HPDE6-E6E7 (cell line): ENCODE data around the gene ZMIZ1.
A peak's percentile ranks its signal among the peaks of the same experiment; 100 is the strongest.

Experiments used
- DNase-seq: peaks from one replicate; pipeline ENCODE4 v3.0.0; 2011; ENCODE audit warnings: missing footprints; ENCODE audit errors: extremely low spot score

The ZMIZ1 gene, protein sequence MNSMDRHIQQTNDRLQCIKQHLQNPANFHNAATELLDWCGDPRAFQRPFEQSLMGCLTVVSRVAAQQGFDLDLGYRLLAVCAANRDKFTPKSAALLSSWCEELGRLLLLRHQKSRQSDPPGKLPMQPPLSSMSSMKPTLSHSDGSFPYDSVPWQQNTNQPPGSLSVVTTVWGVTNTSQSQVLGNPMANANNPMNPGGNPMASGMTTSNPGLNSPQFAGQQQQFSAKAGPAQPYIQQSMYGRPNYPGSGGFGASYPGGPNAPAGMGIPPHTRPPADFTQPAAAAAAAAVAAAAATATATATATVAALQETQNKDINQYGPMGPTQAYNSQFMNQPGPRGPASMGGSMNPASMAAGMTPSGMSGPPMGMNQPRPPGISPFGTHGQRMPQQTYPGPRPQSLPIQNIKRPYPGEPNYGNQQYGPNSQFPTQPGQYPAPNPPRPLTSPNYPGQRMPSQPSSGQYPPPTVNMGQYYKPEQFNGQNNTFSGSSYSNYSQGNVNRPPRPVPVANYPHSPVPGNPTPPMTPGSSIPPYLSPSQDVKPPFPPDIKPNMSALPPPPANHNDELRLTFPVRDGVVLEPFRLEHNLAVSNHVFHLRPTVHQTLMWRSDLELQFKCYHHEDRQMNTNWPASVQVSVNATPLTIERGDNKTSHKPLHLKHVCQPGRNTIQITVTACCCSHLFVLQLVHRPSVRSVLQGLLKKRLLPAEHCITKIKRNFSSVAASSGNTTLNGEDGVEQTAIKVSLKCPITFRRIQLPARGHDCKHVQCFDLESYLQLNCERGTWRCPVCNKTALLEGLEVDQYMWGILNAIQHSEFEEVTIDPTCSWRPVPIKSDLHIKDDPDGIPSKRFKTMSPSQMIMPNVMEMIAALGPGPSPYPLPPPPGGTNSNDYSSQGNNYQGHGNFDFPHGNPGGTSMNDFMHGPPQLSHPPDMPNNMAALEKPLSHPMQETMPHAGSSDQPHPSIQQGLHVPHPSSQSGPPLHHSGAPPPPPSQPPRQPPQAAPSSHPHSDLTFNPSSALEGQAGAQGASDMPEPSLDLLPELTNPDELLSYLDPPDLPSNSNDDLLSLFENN

DNA sequence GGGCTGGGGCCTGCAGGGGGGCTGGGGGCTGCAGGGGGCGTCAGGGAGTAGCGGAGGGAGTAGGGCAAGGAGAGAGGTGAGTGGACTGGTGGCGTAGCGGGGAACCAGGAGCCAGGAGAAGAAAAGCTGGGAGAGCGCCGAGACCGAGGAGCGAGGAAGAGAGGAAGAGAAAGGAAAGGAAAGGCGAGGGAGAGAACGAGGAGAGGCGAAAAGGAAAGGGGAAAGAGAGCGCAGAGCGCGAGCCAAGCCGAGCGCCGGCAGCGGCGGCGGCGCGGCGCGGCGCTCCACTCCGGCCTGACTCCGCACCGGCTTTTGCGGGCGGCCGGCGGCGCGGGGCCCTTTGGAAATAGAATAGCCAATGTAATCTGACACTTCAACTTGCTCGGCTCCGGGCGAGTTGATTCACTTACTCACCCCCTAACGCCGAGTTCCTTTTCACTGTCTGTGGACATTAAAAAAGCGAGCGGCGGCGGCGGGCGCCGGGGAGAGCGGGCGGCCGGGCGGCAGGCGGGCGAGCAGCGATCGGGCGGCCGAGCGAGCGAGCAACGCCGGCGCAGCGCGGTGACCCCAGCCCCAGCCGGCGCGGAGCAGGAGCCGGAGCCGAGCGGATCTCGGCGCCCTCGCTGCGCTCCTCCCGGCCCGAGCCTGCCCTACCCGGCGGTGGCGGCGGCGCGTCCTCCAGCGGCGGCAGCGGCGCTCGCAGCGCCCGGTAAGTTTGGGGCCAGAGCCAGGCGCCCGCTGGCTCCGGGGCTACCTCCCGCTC is at the start of gene ZMIZ1:
Gene ZMIZ1, plus strand, starts transcription at position 405 of the 763 bp plus-strand sequence. CDS start 132,667 bp downstream, outside the sequence.
- DNase-seq, result peak; percentile 86

DNA sequence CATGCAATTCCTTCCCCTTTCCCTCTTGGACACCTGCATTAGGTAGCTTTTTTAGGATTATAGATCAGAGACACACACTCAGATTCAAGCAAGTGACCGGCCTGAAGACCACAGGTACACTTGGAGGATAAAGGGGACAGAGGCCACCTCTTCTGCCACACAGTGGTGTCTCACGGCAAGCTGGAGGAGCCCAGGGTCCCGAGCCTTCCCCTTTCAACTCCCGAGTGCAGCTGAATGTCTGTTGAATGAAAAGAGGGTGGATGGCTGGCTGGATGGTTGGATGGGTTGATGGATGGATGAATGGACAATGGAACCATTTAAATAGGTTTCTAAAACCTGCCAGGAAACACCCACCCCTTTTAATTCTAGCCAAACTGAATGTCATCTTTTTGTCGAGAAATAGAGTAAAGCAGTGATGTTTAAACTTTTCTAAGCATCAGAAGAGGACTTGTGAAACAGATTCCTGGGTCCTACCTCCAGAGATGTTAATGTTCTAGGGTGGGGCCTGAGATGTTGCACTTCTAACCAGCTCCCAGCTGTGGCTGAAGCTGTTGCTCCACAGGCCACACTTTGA is 49.2 kb upstream of the ZMIZ1 start:
- DNase-seq, result no peak

DNA sequence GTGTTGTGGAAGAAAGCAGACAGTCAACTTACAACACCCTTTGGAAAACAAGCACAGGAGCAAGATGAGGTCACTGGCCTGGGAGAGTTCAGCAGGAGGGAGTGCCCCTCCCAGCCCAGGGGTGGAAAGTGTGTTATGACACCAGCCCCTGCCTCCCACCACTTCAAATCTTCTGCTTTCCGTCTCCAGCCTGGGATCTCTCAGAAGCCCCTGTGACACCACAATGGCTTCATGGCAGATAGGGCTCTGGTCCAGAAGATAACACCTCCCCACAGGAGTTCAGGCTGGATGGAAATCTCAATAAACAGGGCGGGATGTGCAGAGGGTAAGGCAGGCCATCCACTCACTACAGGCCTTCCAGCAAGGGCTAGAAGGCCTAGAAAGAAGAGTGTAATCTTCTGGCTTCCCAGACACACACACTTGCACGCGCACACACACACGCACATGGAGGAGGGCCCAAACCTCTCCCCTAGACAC is 48.7 kb upstream of the ZMIZ1 start:
- no peak for DNase-seq

DNA sequence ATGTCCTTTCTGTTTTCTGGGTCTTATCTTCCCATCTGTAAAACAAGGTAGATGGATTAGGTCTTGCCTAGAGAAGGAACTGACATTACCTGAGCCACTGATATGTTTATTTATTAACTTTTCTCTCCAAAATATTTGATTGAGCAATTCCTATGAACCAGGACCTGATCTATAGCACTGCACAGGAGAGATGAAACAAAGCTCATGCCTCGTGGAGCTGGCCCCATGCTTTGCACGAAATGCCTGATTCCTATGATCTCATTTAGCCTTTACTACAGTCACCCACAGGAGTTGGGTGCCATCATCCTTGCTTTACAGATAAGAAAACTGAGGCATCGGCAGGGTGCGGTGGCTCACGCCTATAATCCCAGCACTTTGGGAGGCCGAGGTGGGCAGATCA is 48.2 kb upstream of the ZMIZ1 start:
- DNase-seq, result no peak

DNA sequence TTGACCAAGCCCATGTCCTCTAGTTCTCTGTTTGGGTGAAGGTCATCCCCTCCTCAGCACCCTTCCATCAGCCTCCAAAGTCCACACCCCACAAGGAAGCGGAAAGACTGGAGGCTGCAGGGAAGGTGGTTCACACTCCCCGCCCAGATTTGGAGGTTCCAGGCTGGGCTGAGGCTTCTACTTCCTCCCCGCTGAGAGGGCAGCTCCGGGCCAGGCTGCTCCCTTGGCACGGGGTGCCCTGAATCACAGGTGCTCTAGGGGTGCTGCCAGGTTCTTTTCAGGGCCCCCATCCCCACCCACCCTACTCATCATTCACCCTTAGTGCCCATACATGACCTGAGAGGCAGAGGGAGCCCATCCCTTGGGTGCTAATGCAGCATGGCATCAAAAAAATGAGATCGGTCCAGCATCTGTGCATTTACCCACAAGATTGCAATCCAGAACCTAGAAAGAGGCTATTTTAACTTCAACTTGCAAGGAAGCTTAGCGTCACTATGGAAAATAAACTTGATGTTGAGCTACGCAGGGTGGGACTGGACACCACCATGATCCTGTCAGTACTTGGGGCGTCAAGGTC is 47.3 kb upstream of the ZMIZ1 start:
- DNase-seq, result no peak

DNA sequence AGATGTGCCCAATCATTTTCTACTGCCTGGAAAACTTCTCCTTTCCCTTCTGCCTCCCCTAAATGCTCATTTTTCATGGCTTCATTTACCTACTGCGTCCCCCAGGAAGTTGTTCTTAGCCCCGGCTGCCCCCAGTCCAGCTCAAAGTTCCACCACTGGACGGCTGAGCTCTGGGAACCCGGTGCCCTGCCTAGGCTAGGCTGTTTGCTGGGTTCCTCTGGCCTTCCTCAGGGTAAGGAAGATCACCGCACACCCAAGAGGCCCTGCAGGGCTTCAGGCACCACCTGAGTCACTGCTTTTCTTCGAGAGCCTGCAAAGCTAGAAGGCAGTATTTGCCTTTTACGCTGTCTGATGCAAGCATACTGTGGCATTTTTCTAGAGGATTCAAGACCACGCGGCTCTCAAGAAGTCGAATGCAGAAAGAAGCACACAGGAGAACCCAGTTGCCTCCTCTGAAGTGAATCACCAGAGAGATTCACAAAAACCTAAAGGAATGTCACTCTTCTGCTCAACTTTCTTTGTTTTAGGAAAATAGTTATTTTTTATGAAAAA is 46.7 kb upstream of the ZMIZ1 start:
- DNase-seq, result no peak

DNA sequence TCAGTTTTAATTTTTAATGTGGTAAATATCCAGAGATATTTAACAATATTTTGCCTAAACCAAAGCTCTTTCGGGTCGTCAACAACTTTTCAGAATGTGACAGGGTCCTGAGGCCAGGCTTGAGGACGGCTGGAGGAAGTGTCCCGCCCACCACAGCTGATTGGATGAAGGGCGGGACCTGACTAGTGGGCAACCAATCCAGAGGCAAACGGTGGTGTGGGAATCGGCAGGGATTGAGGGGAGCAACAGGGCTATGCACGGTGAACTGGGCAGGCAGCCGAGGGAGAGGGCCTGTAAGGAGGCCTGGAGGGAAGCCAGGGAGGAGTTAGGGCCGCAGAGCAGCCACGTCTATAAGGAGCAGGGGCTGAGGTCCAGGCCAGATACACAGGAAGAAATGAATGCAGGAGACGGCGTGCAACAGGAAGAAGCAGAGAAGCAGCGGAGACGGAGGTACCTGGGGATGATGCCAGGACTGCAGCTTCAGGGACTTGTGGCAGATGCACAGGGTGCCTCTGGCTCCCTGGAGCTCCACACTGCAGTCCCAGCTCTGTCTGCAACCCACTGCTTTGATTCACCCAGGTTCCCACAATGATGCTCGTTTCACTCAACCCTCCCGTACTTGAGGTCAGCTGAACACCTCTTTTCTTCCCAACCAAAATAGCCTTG is 46.1 kb upstream of the ZMIZ1 start:
- no peak for DNase-seq

DNA sequence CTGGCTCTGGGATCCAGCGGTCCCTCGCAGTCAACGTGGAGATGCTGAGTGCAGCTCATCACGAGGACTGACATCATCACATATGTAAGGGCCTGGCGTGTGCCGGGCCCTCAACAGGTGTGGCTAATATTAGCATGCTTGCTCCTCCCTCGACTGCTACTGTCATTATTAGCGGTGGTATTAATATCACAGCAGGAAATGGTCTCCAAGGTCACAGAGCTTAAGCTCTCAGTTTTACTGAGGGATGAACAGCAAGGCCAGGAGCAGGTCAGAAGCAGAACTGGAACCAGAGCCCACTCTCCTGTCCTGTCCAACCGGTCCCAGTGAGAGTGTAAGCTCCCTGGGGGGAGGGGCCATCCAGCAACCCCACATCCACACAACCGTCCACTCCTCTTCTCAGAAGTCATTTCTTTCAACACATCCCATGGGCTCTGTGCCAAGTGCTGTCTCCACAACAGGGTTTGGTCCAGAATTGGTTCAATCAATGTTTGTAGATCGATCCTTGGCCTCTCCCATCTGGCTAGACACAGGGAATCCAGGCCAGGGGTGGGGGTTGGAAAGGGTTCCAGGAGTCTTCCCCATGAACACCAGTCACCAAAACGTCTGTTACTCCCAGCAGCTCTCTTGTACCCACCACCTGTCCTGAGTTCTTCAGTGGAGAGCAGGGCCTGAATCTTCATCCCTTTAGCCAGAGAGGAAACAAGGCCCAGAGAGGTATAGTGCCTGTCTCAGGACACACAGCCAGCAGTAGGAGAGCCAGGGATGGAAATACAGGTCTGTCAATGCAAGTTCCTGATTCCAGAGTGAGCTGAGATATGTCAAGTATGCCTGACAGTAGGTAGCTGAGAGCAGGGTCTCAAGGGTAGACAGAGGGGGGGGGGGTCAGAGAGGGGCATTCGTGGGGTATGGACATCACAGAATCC is 45.3 kb upstream of the ZMIZ1 start:
- DNase-seq, result no peak

DNA sequence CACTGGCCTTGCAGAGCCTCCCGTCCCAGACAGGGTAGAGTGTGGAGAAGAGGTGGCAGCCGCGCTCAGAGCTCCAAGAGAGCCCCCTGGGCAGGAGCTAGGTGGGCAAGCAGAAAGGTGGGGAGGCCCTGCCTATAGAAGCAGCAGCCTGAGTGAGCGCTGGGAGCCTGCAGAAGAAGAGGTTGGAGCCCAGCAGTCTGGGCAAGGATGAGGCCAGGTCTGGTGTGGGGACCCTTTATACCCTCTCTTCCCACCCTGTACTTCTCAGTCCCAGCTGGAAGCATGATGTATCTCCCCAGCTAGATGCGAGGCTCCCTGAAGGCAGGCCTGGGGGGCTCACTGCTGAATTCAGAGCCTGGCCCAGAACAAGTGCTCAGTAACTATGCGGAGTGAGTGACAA is 44.5 kb upstream of the ZMIZ1 start:
- DNase-seq, result no peak

DNA sequence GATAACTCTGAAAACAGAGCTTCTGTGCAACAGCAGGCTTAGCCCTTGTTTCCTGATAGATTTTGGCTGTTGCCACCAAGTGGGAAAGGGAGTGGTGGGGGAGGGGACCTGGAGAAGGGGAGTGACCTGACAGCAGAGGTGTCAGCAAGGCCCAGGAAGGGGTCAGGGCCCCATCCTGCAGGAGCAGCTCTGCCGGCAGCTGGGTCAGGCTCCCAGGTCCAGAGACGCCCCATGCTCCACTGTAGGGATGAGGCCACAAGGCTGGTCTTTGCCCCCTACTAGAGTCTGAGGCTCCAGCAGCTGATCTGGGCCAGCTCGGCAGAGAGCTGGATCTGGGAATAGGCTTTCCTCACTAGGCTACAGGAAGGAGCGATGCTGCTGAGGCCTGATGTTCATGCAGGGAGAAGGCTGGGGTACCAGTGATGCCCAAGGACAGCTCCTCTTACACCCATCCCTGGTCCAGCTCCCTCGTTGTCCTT is 44.0 kb upstream of the ZMIZ1 start:
- no peak for DNase-seq

DNA sequence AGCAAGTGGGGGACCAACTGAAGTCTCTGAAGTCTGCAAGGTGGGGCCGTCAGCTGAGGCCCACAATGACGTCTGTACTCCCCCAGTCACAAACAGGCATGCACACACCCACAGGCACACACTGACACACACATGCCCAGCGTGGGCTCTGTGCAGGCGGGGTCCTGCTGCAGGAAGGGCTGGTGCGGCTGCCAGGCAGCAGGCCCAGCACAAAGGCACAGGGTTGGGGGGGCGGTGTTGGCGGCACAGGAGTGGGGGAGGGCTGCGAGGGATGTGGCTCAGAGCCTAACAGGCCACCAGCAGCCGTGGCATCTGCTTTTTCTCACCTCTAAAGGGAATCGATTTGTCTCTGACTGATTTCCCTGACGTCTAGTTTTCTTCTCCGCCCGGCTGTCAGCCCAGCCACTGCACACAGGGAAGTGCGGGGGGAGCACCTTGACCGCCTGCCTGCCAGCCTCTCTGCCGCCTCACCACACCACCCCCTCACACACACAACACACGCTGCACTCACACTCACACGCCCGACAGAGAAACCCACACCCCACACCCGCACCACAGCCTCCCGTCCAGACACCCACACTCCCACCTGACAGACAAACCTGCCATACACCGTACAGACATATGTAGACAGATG is 43.5 kb upstream of the ZMIZ1 start:
- no peak for DNase-seq

DNA sequence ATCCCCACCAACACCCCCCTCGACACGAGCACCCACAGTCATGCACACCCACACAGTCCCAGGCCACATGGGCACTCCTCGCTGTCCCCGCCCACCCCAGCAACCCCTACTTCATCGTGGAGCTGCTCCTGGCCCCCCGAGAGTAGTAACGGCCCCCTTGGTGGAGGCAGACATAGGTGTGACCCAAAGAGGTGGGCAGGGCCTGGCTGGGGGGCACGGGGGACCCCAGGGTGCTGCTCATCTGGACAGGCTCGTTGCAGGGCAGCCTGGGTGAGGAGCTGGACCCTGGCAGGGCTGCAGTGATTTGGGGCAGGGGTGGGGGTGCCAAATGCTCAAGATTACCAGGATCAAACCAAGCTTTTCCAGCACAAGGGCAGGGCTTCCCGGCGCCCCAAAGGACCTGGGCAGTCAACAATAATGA is 42.4 kb upstream of the ZMIZ1 start:
- DNase-seq, result no peak

DNA sequence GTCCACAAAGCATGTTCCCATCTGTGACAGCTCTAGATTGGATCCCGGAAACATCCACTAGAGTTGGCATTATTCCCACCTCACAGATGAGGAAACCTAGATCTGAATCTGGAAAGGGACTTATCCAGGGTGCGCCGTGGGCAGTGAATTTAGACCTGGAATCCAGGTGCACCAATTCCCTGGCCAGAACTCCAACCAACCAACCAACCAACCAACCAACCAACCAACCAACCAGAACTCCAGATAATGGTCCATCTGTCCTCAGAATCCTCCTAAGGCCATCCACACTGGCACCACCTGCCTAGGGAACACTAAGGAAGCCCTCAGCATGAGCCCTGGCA is 42.0 kb upstream of the ZMIZ1 start:
- no peak for DNase-seq

DNA sequence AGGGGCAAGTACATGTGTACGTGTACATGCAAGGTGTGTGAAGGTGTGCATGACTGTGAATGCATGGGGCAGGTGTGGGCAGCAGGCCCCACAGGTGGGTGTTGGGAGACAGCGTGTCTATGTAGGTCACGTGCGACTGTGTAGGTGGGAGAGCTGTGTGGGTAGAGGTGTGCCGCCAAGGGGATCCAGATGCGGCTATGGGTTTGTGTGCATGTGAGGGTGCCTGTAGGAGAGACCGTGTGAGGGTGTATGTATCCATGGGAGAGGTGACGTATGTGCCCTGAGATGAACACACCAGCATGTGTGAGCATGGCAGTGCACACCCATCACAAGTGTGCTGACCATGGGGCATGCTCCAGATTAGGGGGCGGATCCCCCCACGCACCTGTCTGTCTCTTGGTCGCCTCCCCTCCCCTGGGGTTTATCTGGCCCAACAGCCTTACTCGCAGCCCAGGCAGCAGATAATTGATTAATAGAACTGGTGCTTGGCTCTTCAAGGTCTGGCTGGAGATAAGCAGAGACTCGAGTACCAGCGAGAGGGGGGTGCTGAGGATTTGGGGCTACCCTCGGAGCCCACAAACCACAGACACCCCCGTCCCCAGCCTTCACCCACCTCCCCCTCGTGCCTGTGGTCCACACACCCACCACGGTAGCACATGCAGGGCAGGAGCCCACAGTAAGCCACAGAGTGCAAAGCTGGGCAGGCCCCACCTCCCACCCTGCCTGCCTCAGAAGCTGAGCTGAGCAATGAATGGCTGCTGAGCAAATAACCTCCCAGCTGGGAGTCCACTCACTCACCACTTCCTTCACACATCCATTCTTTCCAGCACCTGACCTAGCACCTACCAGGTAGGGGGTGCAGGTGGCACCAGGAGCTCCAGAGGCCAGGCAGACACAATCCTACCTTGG is 41.4 kb upstream of the ZMIZ1 start:
- no peak for DNase-seq

DNA sequence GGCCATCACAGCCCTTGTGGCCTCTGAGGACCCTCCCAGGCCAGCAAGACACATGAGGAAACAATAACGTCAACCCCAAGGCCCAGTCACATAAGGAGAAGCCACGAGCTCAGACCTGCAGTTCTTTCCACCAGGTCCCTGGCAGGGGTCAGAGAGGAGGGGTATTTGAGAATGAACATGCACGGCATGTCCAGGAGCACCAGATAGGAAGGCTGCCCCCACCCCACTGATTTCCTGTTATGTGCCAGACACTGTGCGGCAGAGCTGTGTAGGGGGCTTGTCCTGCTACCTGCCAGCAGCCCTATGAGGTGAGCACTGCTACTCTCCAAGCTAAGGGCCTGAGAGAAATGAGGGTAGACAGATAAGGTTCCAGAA is 40.7 kb upstream of the ZMIZ1 start:
- DNase-seq, result no peak

DNA sequence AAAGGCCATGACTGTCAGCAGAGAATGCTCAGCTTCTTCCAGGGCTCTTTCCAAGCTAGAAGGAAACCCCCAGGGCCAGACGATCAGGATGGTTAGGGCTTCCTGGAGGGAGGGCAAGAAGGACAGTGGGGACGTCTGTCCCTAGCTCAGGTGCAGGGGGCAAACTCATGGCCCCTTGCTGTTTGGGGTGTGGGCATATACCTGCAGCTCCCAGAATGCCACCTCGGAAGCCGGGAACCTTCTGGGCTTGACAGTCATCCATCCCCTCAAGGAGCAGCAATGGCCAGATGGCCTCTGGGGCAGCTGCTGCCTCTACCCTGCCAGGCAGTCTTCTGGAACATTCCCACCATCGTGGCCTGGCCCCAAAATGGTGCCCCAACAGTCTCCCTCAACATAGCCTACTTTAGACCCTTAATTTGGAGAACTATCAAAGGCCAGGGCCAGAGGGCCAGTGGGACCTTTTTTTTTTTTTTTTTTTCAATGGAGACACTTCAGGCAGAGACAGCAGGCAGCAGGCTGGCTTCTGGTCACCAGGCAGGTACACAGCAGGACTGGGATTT is 40.2 kb upstream of the ZMIZ1 start:
- DNase-seq, result no peak
